HUDEP-2 (cell line): ENCODE measurements around the gene RNF8.
A peak's percentile ranks its signal among the peaks of the same experiment; 100 is the strongest.
"Not testable (repeated sequence)": the region's sequence is repeated elsewhere in the genome, so short reads cannot be mapped to it uniquely, and the experiment has no call there.

Experiments
- DNase-seq, 76 experiments: peaks; one replicate each; lab custom pipeline; 2025; ENCODE audit not compliant: unreplicated experiment in 76 of 76; lab: John Stamatoyannopoulos, UW

RNF8 gene

GRCh38 chr6:37353761-37354525 is at the start of gene RNF8:
RNF8 (plus strand) TSS chr6:37353983; CDS start chr6:37354165, 182 bp downstream.
- DNase-seq, result peak; percentile 41 to 97 (median 91)

GRCh38 chr6:37304766-37305165 is 49.0 kb upstream of the RNF8 start:
- no peak for DNase-seq

- DNase-seq, result no peak
Observed at GRCh38 chr6:37305841-37306425, 47.9 kb upstream of the RNF8 start.

GRCh38 chr6:37306624-37307222 is 47.1 kb upstream of the RNF8 start:
- DNase-seq, result no peak

- not testable (repeated sequence) for DNase-seq
Observed at GRCh38 chr6:37307484-37307883, 46.3 kb upstream of the RNF8 start.

- peak in 14 of 76 experiments; percentile 13 to 58 (median 26) for DNase-seq
Observed at GRCh38 chr6:37308069-37308815, 45.5 kb upstream of the RNF8 start.

GRCh38 chr6:37309046-37309445 is 44.7 kb upstream of the RNF8 start:
- peak in 10 of 76 experiments; percentile 15 to 50 (median 28) for DNase-seq

- DNase-seq, result no peak
Observed at GRCh38 chr6:37309692-37310091, 44.1 kb upstream of the RNF8 start.

GRCh38 chr6:37310966-37311365 is 42.8 kb upstream of the RNF8 start:
- peak in 21 of 76 experiments; percentile 20 to 80 (median 44) for DNase-seq

GRCh38 chr6:37311741-37312473 is 41.9 kb upstream of the RNF8 start:
- DNase-seq, result peak in 3 of 76 experiments; percentile 16 to 43 (median 17)

- no peak for DNase-seq
Observed at GRCh38 chr6:37313723-37314486, 39.9 kb upstream of the RNF8 start.

GRCh38 chr6:37314487-37315156 is 39.2 kb upstream of the RNF8 start:
- DNase-seq, result peak in 74 of 76 experiments; percentile 60 to 99 (median 96)

- no peak for DNase-seq
Observed at GRCh38 chr6:37315157-37315515, 38.6 kb upstream of the RNF8 start.

- DNase-seq, result no peak
Observed at GRCh38 chr6:37316071-37316470, 37.7 kb upstream of the RNF8 start.

GRCh38 chr6:37317312-37318038 is 36.3 kb upstream of the RNF8 start:
- DNase-seq, result no peak

GRCh38 chr6:37319156-37319555 is 34.6 kb upstream of the RNF8 start:
- no peak for DNase-seq

GRCh38 chr6:37319856-37320480 is 33.8 kb upstream of the RNF8 start:
- no peak for DNase-seq

GRCh38 chr6:37320646-37321045 is 33.1 kb upstream of the RNF8 start:
- no peak for DNase-seq
